ENCODE measurements around the gene NUP93. TPM values are rescaled to one million over a fixed set of nuclear protein-coding genes. Genes with fewer than 3 reads are reported as not detected.

The NUP93 gene
- total RNA-seq, 1 experiment from 2014 or later: 144 TPM

- H2AFZ ChIP-seq (ENCODE audit: low read depth, low read length, poor library complexity, severe bottlenecking): no peak overlapping the region
- H4K20me1 ChIP-seq (ENCODE audit: insufficient read depth): no peaks in the 10 kb centered on the region
- RAD21 ChIA-PET (ENCODE audit: low non-redundant PET in 1 of 2, low total read pairs in 2 of 2, uncharacterized antibody in 2 of 2, unreplicated experiment in 2 of 2): interaction anchor here in 1 of 2 experiments (0.7 kb wide), 1 partner anchor 12 kb away, joined by 3 read pairs; no protein-coding TSS in a partner anchor
- H3K4me3 ChIP-seq (replicated peaks in 1 of 2; ENCODE audit: low read depth in 1 of 2, low read length in 2 of 2): no peak overlapping the region
- intact Hi-C loops (cut with micrococcal nuclease): no loop called here
- no peak overlapping the region for H3K4me2 ChIP-seq (ENCODE audit: low read length)
- no peaks in the 10 kb centered on the region for H3K4me1 ChIP-seq (ENCODE audit: control insufficient read depth in 1 of 2, insufficient read depth in 2 of 2, low read length in 2 of 2)
- H3K27me3 ChIP-seq (ENCODE audit: insufficient read depth, low read length): no peaks in the 10 kb centered on the region
- H3K9me3 ChIP-seq (ENCODE audit: control insufficient read depth in 1 of 2, insufficient read depth in 1 of 2, low read depth in 1 of 2, low read length in 2 of 2): no peaks in the 10 kb centered on the region
- DNase-seq (ENCODE audit: low read depth, low spot score): no peak
- TF ChIP-seq ZBTB33 (IDR thresholded peaks at IDR 0.05; ENCODE audit: extremely low read depth, insufficient replicate concordance, low read length): no peak
- TF ChIP-seq ATF3 (IDR thresholded peaks at IDR 0.05): no peak
- no peak for TF ChIP-seq RAD21 (IDR thresholded peaks at IDR 0.05; ENCODE audit: low read depth)
- no peak for TF ChIP-seq CEBPB (IDR thresholded peaks at IDR 0.05; ENCODE audit: low read depth)
- H3K79me2 ChIP-seq (ENCODE audit: insufficient read depth, low read length): no peaks in the 10 kb centered on the region
- H3K9me2 ChIP-seq (ENCODE audit: insufficient read depth): no peaks in the 10 kb centered on the region
- CTCF ChIA-PET: no interaction called here
- POLR2A ChIA-PET: no interaction called here
- ATAC-seq: no peak
- no peak overlapping the region for H3K9ac ChIP-seq (ENCODE audit: low read length)
- no TSS peak for BruUV-seq (replicated peaks)
- H3K36me3 ChIP-seq (ENCODE audit: control insufficient read depth in 1 of 2, insufficient read depth in 2 of 2, low read length in 2 of 2): no peaks in the 10 kb centered on the region
- H3K27ac ChIP-seq (ENCODE audit: low read depth, low read length): no peak overlapping the region
Measured at GRCh38 chr16:56713794-56714193, 16.1 kb upstream of the NUP93 start.

GRCh38 chr16:56715126-56715525, 14.8 kb upstream of the NUP93 start:
- H3K36me3 ChIP-seq (ENCODE audit: control insufficient read depth in 1 of 2, insufficient read depth in 2 of 2, low read length in 2 of 2): no peaks in the 10 kb centered on the region
- DNase-seq (ENCODE audit: low read depth, low spot score) (no peak), ATAC-seq (no peak)
- intact Hi-C loops (cut with micrococcal nuclease): no loop called here
- H3K27ac ChIP-seq (ENCODE audit: low read depth, low read length): no peak overlapping the region
- H3K9me3 ChIP-seq (ENCODE audit: control insufficient read depth in 1 of 2, insufficient read depth in 1 of 2, low read depth in 1 of 2, low read length in 2 of 2): no peaks in the 10 kb centered on the region
- no peak overlapping the region for H3K4me2 ChIP-seq (ENCODE audit: low read length)
- ChIA-PET POLR2A (interaction anchor here (1.3 kb wide), 1 partner anchor 106 kb away, joined by 3 read pairs; no protein-coding TSS in a partner anchor), RAD21 (ENCODE audit: low non-redundant PET in 1 of 2, low total read pairs in 2 of 2, uncharacterized antibody in 2 of 2, unreplicated experiment in 2 of 2) (no interaction called here), CTCF (no interaction called here)
- H3K4me3 ChIP-seq (replicated peaks in 1 of 2; ENCODE audit: low read depth in 1 of 2, low read length in 2 of 2): no peak overlapping the region
- no peak overlapping the region for H3K9ac ChIP-seq (ENCODE audit: low read length)
- H3K4me1 ChIP-seq (ENCODE audit: control insufficient read depth in 1 of 2, insufficient read depth in 2 of 2, low read length in 2 of 2): no peaks in the 10 kb centered on the region
- no peaks in the 10 kb centered on the region for H3K79me2 ChIP-seq (ENCODE audit: insufficient read depth, low read length)
- H3K27me3 ChIP-seq (ENCODE audit: insufficient read depth, low read length): no peaks in the 10 kb centered on the region
- no TSS peak for BruUV-seq (replicated peaks)
- no peak overlapping the region for H2AFZ ChIP-seq (ENCODE audit: low read depth, low read length, poor library complexity, severe bottlenecking)
- no peaks in the 10 kb centered on the region for H4K20me1 ChIP-seq (ENCODE audit: insufficient read depth)
- H3K9me2 ChIP-seq (ENCODE audit: insufficient read depth): no peaks in the 10 kb centered on the region
- TF ChIP-seq FOSL1 (IDR thresholded peaks at IDR 0.05; ENCODE audit: low read depth) (no peak), POLR2A (IDR thresholded peaks at IDR 0.05; ENCODE audit: borderline replicate concordance, extremely low read depth, insufficient read depth, insufficient read length) (no peak), SIN3A (IDR thresholded peaks at IDR 0.05; ENCODE audit: low read depth) (no peak), CTCF (IDR thresholded peaks at IDR 0.05 in 2 of 3, conservative IDR thresholded peaks at IDR 0.05 in 1 of 3; ENCODE audit: borderline replicate concordance in 1 of 3, insufficient read depth in 1 of 3, low read depth in 2 of 3, low read length in 2 of 3) (no peak), EGR1 (IDR thresholded peaks at IDR 0.05; ENCODE audit: low read depth) (no peak), YY1 (IDR thresholded peaks at IDR 0.05; ENCODE audit: extremely low read depth, insufficient replicate concordance, low read depth, low read length) (no peak), ZBTB33 (IDR thresholded peaks at IDR 0.05; ENCODE audit: extremely low read depth, insufficient replicate concordance, low read length) (no peak), EZH2phosphoT487 (IDR thresholded peaks at IDR 0.05; ENCODE audit: borderline replicate concordance) (no peak), TCF7L2 (IDR thresholded peaks at IDR 0.05; ENCODE audit: borderline replicate concordance, extremely low read depth, insufficient read depth, insufficient read length) (no peak), EZH2 (IDR thresholded peaks at IDR 0.05) (no peak), RAD21 (IDR thresholded peaks at IDR 0.05; ENCODE audit: low read depth) (no peak), POLR2AphosphoS5 (IDR thresholded peaks at IDR 0.05; ENCODE audit: low read depth, low read length) (no peak)

All from HCT116 (cell line).